Ascending aorta (tissue), 2 donors: Measurements from ENCODE around the gene LRRC75B. TPM values are rescaled to one million over a fixed set of nuclear protein-coding genes. Genes with fewer than 3 reads are reported as not detected.
A peak's percentile ranks its signal among the peaks of the same experiment; 100 is the strongest.

Experiments
- DNase-seq, 2 donors: peaks; one replicate each; pipeline ENCODE4 v3.0.0-alpha.2; 2019; ENCODE audit warnings: low spot score in 2 of 2
- H3K27ac ChIP-seq, 2 donors: fragments of 200-600 bp; sonication (generic); one replicate each; pipeline ENCODE4 v1.5.1; 2016 to 2017; ENCODE audit warnings: mild to moderate bottlenecking in 1 of 2
- H3K27me3 ChIP-seq: fragments of 200-600 bp; sonication (generic); one replicate; pipeline ENCODE4 v1.5.1; 2017
- H3K36me3 ChIP-seq, 2 donors: fragments of 200-600 bp; sonication (generic); one replicate each; pipeline ENCODE4 v1.5.1; 2016
- H3K4me1 ChIP-seq, 2 donors: fragments of 200-600 bp; sonication (generic); one replicate each; pipeline ENCODE4 v1.5.1; 2016 to 2017; ENCODE audit warnings: mild to moderate bottlenecking in 1 of 2
- H3K4me3 ChIP-seq, 2 donors: fragments of 200-600 bp; sonication (generic); one replicate each; pipeline ENCODE4 v1.5.1; 2016 to 2017; ENCODE audit warnings: mild to moderate bottlenecking in 1 of 2
- H3K9me3 ChIP-seq, 2 donors: fragments of 200-600 bp; sonication (generic); one replicate each; pipeline ENCODE4 v1.5.1; 2016
- CTCF ChIP-seq, 3 experiments: fragments of 200-600 bp in 2 of 3; fragments of 450-650 bp in 1 of 3; sonication (generic) in 2 of 3; IDR thresholded peaks; one replicate each; pipeline ENCODE4 v1.5.1; 2016 to 2019; ENCODE audit warnings: antibody characterized with exemption in 3 of 3, mild to moderate bottlenecking in 1 of 3, moderate library complexity in 1 of 3
- intact Hi-C: fragments of 100-400 bp; cut with DNase I; formaldehyde crosslinking; loops from one replicate; pipeline ENCODE4 v1.15.1; 2023
- total RNA-seq: library from RNA; depleted of rRNA; stranded (reverse); fragments of >200 nt; gene quantifications from one replicate; pipeline ENCODE4 v1.1.0, GENCODE V29; 2016

LRRC75B gene
- total RNA-seq, 1 donor from 2014 or later = 22.7 TPM

DNA sequence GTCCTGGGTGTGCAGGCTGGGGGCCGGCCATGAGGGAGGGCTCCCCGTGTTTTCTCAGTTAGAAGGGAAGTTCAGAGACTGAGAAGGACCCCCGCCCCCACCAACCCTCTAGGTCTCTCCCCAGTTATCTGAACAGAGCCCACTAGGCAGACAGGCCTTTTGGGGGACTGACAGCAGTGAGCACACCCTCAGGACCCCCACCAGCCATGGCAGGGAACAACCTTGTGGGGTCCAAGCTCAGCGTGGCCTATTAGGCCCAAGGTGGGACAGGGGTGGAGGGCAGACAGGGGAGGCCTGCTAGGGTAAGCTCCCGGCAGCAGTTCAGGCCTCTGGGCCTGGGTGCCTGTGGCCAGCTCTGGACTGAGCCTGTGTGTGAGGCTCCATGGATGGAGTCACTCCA lies 5.6 kb downstream of the LRRC75B start:
- H3K9me3 ChIP-seq = no peaks in the 10 kb centered on the region
- H3K27ac ChIP-seq = no peak overlapping the region
- intact Hi-C loops = no loop called here
- no peaks in the 10 kb centered on the region for H3K27me3 ChIP-seq
- H3K4me3 ChIP-seq = no peak overlapping the region
- no peak for DNase-seq
- peaks cover 0 to 8% of the 10 kb centered on the region in 2 donors for H3K4me1 ChIP-seq
- H3K36me3 ChIP-seq = peaks cover 9 to 36% of the 10 kb centered on the region in 2 donors
- TF ChIP-seq CTCF (IDR thresholded peaks at IDR 0.05) = no peak

DNA sequence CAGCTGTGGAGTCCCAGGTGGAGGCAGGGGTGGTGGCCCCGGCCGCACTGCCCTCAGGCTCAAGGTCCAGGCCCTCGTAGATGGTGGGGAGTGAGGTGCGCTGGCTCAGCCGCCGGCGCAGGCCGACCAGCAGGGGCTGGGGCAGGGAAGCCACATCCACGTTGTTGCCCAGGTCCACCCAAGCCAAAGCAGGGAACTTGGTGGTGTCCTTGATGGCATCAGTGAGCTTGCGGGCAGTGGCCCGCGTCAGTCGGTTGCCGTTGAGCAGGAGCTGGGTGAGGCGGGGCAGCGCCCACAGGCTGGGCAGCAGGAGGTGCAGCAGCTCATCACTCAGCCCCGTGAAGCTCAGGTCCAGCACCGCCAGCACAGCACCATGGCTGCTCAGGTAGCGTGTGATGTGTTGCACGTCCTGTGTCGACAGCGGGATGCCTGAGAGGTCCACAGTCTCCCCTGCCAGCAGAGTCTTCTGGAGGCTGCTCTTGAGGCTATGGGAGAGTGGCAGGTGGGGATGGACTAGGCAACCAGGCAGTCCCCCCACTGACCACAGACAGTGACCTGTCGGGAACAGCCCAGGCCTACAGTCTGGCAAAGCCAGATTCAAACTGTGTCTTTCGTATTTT lies 6.8 kb downstream of the LRRC75B start:
- TF ChIP-seq CTCF (IDR thresholded peaks at IDR 0.05) = no peak
- no peaks in the 10 kb centered on the region for H3K9me3 ChIP-seq
- no peak overlapping the region for H3K4me3 ChIP-seq
- no peak for DNase-seq
- intact Hi-C loops = no loop called here
- H3K36me3 ChIP-seq = peaks cover 9 to 36% of the 10 kb centered on the region in 2 donors
- H3K27me3 ChIP-seq = no peaks in the 10 kb centered on the region
- H3K4me1 ChIP-seq = peaks cover 0 to 8% of the 10 kb centered on the region in 2 donors
- no peak overlapping the region for H3K27ac ChIP-seq

DNA sequence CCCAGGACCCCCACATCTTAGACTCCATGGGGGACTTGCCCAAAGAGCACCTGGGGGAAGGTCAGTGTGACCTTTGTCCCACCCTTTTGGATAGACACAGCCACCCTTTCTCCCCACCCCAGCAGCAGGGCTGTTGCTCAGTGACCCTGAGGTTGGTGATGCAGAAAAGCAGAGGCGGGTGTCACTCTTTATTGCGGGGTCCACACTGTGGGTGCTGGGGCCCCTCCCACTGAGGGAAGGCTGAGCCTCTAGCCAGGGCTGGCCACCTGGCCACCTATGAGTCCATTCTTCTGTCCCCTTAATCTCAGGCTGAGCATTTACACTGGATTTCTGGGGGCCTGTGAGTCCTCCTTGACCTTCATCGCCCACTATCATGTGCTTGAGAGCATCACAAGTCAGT lies 7.4 kb downstream of the LRRC75B start:
- Histone ChIP-seq H3K36me3 (peaks cover 9 to 36% of the 10 kb centered on the region in 2 donors), H3K27ac (peak overlapping the region in 1 of 2 donors; percentile 79), H3K27me3 (no peaks in the 10 kb centered on the region), H3K4me3 (no peak overlapping the region), H3K4me1 (peaks cover 0 to 8% of the 10 kb centered on the region in 2 donors), H3K9me3 (no peaks in the 10 kb centered on the region)
- no peak for DNase-seq
- intact Hi-C loops = no loop called here
- no peak for TF ChIP-seq CTCF (IDR thresholded peaks at IDR 0.05)

GRCh38 chr22:24584871-24585411 lies 7.9 kb downstream of the LRRC75B start:
- H3K36me3 ChIP-seq = peaks cover 9 to 36% of the 10 kb centered on the region in 2 donors
- no peaks in the 10 kb centered on the region for H3K9me3 ChIP-seq
- intact Hi-C loops = no loop called here
- H3K4me3 ChIP-seq = no peak overlapping the region
- no peak for DNase-seq
- peaks cover 0 to 8% of the 10 kb centered on the region in 2 donors for H3K4me1 ChIP-seq
- peak overlapping the region; percentile 76 to 79 for H3K27ac ChIP-seq
- H3K27me3 ChIP-seq = no peaks in the 10 kb centered on the region
- TF ChIP-seq CTCF (IDR thresholded peaks at IDR 0.05) = no peak

- DNase-seq = no peak
- Histone ChIP-seq H3K27me3 (no peaks in the 10 kb centered on the region), H3K36me3 (peaks cover 9 to 33% of the 10 kb centered on the region in 2 donors), H3K9me3 (no peaks in the 10 kb centered on the region), H3K27ac (peak overlapping the region; percentile 76 to 79), H3K4me1 (peaks cover 0 to 8% of the 10 kb centered on the region in 2 donors), H3K4me3 (peak overlapping the region; percentile 33 to 51)
- intact Hi-C loops = no loop called here
- no peak for TF ChIP-seq CTCF (IDR thresholded peaks at IDR 0.05)
Observed at GRCh38 chr22:24584166-24584790, 8.6 kb downstream of the LRRC75B start.
